DOHH2 (cell line): ENCODE results near the gene SLC34A3.

ENCODE experiments used
- H3F3A ChIP-seq: fragments of 200-600 bp; sonication (generic), shearing (Covaris generic); 2 replicates; pipeline ENCODE4 v1.6.0; 2016; ENCODE audit warnings: antibody characterized with exemption, mild to moderate bottlenecking; ENCODE audit not compliant: control insufficient read depth, insufficient read depth
- H3K27ac ChIP-seq: fragments of 200-600 bp; sonication (generic); 2 replicates; pipeline ENCODE4 v1.5.1; 2014; ENCODE audit warnings: low read depth, mild to moderate bottlenecking, low read length, moderate library complexity
- H3K27me3 ChIP-seq: fragments of 200-600 bp; sonication (generic); 2 replicates; pipeline ENCODE4 v1.6.1; 2014; ENCODE audit warnings: mild to moderate bottlenecking, low read length, mixed read lengths; ENCODE audit not compliant: control insufficient read depth
- H3K36me3 ChIP-seq: fragments of 200-600 bp; sonication (generic); 2 replicates; pipeline ENCODE4 v1.6.1; 2014; ENCODE audit warnings: mild to moderate bottlenecking, low read length, moderate library complexity, mixed read lengths; ENCODE audit not compliant: control insufficient read depth
- H3K4me1 ChIP-seq: fragments of 200-600 bp; sonication (generic); 2 replicates; pipeline ENCODE4 v1.6.1; 2014; ENCODE audit warnings: mild to moderate bottlenecking, low read length, mixed read lengths; ENCODE audit not compliant: control insufficient read depth
- H3K4me2 ChIP-seq: fragments of 200-600 bp; sonication (generic); 2 replicates; pipeline ENCODE4 v1.6.0; 2014; ENCODE audit warnings: mild to moderate bottlenecking, low read length, moderate library complexity
- H3K4me3 ChIP-seq: fragments of 200-600 bp; sonication (generic); 2 replicates; pipeline ENCODE4 v1.5.1; 2014; ENCODE audit warnings: mild to moderate bottlenecking, low read length, mixed read lengths
- H3K79me2 ChIP-seq: fragments of 200-600 bp; sonication (generic); 2 replicates; pipeline ENCODE4 v1.6.1; 2014; ENCODE audit warnings: mild to moderate bottlenecking, low read length, mixed read lengths; ENCODE audit not compliant: control insufficient read depth
- H3K9me2 ChIP-seq: fragments of 200-600 bp; sonication (generic); replicated peaks from 2 replicates; pipeline ENCODE4 v1.6.1; 2014; ENCODE audit warnings: mild to moderate bottlenecking, low read length, mixed read lengths; ENCODE audit not compliant: control insufficient read depth
- H3K9me3 ChIP-seq: fragments of 200-600 bp; sonication (generic); 2 replicates; pipeline ENCODE4 v1.6.1; 2014; ENCODE audit warnings: antibody characterized with exemption, low read length, mixed read lengths; ENCODE audit not compliant: control insufficient read depth, insufficient read depth
- H4K20me1 ChIP-seq: fragments of 200-600 bp; sonication (generic); 2 replicates; pipeline ENCODE4 v1.6.0; 2014; ENCODE audit warnings: low read depth, mild to moderate bottlenecking, antibody characterized with exemption, low read length, moderate library complexity; ENCODE audit not compliant: control insufficient read depth, insufficient read depth
- CTCF ChIP-seq: fragments of 200-600 bp; sonication (generic); IDR thresholded peaks from one replicate; pipeline ENCODE4 v1.5.1; 2014; ENCODE audit warnings: antibody characterized with exemption, mild to moderate bottlenecking, low read depth, low read length; ENCODE audit not compliant: poor library complexity, severe bottlenecking
- EZH2phosphoT487 ChIP-seq: fragments of 200-600 bp; sonication (generic); IDR thresholded peaks from 2 replicates; pipeline ENCODE4 v1.6.1; 2017; ENCODE audit warnings: borderline replicate concordance, mild to moderate bottlenecking, antibody characterized with exemption, low read length, moderate library complexity, mixed read lengths

Gene SLC34A3

DNA sequence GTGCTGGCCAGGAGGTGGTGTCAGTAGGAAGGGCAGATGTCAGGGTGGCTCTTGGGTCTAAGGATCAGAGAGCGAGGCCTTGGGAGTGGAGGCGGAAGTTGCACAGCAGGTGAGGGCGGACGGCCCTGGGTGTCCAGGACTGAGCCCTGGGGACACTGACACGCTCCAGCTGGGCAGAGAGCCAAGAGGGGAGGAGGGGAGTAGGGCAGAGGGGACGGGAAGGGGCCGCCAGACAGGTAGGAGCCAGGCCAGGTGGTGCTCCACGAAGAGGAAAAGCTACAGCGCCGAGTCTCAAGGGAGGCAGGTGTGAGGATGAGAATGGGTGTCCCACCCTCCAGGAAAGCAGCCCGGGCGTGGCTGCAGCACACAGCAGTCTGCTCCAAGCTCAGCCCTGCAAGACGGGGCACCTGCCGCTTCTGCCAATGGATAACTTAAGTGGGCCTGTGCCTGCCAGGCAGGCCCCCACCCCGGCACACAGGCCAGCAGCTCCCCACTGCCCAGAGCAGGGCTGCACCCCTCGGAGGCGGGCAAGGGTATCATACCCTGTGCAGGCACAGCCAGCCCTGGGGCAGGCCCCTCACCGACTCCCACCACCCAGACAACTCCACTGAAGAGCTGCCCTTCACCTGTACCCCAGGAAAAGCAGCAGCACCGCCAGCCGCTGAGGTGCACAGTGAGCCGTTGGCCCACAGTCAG is 35.0 kb upstream of the SLC34A3 start:
- H3K27me3 ChIP-seq: no peaks in the 10 kb centered on the region
- H3K79me2 ChIP-seq: peaks cover 24% of the 10 kb centered on the region
- peaks cover 3% of the 10 kb centered on the region; the same call in 1 of the 2 replicates for H4K20me1 ChIP-seq
- no peaks in the 10 kb centered on the region for H3K9me2 ChIP-seq
- peaks cover 15% of the 10 kb centered on the region for H3K36me3 ChIP-seq
- H3K9me3 ChIP-seq: no peaks in the 10 kb centered on the region
- TF ChIP-seq EZH2phosphoT487: no peak
- no peak overlapping the region for H3K4me3 ChIP-seq
- H3K4me1 ChIP-seq: peaks cover 20% of the 10 kb centered on the region
- no peak overlapping the region for H3K4me2 ChIP-seq
- no peak overlapping the region for H3K27ac ChIP-seq
- H3F3A ChIP-seq: no peaks in the 10 kb centered on the region

DNA sequence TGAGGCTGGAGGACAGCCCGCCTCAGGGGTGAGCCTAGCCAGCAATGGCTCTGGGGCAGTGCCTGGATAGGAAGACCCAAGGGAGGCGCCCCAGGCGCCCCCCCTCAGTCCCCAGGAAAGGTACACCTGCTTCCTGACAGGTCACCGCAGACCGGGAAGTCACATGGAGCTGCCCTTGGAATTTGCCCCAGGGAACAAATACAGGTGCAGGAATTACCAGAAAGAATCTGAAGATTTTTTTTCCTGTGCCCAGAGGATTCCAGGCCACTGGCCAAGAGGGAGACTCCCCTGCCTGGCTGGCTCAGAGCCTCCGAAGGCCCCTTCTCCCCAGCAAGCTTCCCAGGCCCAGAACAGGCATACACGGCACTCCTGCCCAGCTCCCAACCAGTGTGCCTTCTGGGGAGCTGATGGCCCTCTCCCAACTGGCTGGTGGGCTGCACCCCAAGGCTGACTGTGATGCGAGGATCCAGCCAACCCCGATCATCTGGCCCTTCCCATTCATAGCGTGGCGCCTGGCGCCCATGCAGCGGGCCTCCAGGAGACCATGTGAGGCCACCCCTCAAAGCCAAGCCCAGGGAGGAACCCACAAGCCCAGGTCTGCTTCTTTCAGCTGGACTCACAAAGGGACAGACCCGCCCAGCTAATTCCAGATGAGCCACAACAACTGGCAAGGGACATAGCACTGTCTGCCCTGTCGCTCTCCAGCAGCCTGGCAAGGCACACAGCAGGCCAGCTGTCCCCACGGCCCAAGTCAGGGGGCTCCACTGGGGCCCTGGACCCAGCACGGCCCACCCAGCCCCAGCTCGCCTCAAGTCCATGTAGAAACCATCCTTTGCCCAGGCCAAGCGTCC is 32.4 kb upstream of the SLC34A3 start:
- TF ChIP-seq EZH2phosphoT487: no peak
- no peak for TF ChIP-seq CTCF
- H3K79me2 ChIP-seq: peaks cover 45% of the 10 kb centered on the region
- H3K4me3 ChIP-seq: no peak overlapping the region
- no peaks in the 10 kb centered on the region for H3K9me3 ChIP-seq
- H3K27ac ChIP-seq: no peak overlapping the region
- peaks cover 6% of the 10 kb centered on the region for H3F3A ChIP-seq
- H4K20me1 ChIP-seq: peaks cover 3% of the 10 kb centered on the region; the same call in 1 of the 2 replicates
- no peaks in the 10 kb centered on the region for H3K36me3 ChIP-seq
- peak overlapping the region; percentile 40 for H3K4me2 ChIP-seq
- H3K27me3 ChIP-seq: no peaks in the 10 kb centered on the region
- H3K9me2 ChIP-seq: no peaks in the 10 kb centered on the region
- peaks cover 43% of the 10 kb centered on the region for H3K4me1 ChIP-seq

DNA sequence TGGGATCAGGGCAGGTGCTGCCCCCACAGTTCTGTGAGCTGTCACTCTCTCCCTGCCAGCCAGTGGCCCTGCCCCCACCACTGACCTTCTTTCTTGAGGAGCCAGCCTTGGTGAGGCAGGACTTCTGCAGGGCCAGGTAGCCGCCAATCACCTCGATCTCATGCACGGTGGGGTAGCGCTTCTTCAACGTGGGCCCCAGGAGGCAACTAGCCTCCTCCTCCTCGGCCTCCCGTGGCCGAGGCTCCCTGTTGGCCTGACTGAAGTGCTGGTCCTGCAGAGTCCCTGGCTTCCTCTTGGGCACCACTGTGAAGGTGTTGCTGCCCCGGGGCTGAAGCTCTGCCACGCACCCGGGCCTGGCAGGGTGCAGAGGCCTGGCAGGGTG is 31.8 kb upstream of the SLC34A3 start:
- H3K9me3 ChIP-seq: no peaks in the 10 kb centered on the region
- H3K4me1 ChIP-seq: peaks cover 49% of the 10 kb centered on the region
- no peak for TF ChIP-seq EZH2phosphoT487
- no peak for TF ChIP-seq CTCF
- no peak overlapping the region; the same call in 1 of the 2 replicates for H3K4me3 ChIP-seq
- H3K27me3 ChIP-seq: no peaks in the 10 kb centered on the region
- peak overlapping the region; percentile 40 for H3K4me2 ChIP-seq
- no peaks in the 10 kb centered on the region for H3K9me2 ChIP-seq
- no peak overlapping the region for H3K27ac ChIP-seq
- peaks cover 52% of the 10 kb centered on the region for H3K79me2 ChIP-seq
- peaks cover 1% of the 10 kb centered on the region for H3K36me3 ChIP-seq
- H3F3A ChIP-seq: peaks cover 6% of the 10 kb centered on the region
- peaks cover 3% of the 10 kb centered on the region; the same call in 1 of the 2 replicates for H4K20me1 ChIP-seq
